Hepatocyte (in vitro differentiated cells): ENCODE measurements around the gene ALDH18A1. TPM values are rescaled to one million over a fixed set of nuclear protein-coding genes. Genes with fewer than 3 reads are reported as not detected.

ENCODE experiments used
- DNase-seq: peaks from one replicate; pipeline ENCODE4 v3.0.0-alpha.2; 2016; ENCODE audit warnings: low spot score
- H2AFZ ChIP-seq: fragments of 200-600 bp; sonication (generic); 2 replicates; pipeline ENCODE4 v1.6.0; 2016; ENCODE audit warnings: antibody characterized with exemption, mild to moderate bottlenecking
- H3K27ac ChIP-seq: fragments of 200-600 bp; sonication (generic); 2 replicates; pipeline ENCODE4 v1.5.1; 2016; ENCODE audit warnings: mild to moderate bottlenecking
- H3K27me3 ChIP-seq: fragments of 200-600 bp; sonication (generic); 2 replicates; pipeline ENCODE4 v1.6.1; 2016
- H3K36me3 ChIP-seq: fragments of 200-600 bp; sonication (generic); replicated peaks from 2 replicates; pipeline ENCODE4 v1.5.1; 2016; ENCODE audit warnings: low read depth; ENCODE audit not compliant: insufficient read depth
- H3K4me1 ChIP-seq: fragments of 200-600 bp; sonication (generic); 2 replicates; pipeline ENCODE4 v1.5.1; 2016; ENCODE audit warnings: mild to moderate bottlenecking, moderate library complexity; ENCODE audit not compliant: insufficient read depth
- H3K4me2 ChIP-seq: fragments of 200-600 bp; sonication (generic); 2 replicates; pipeline ENCODE4 v1.6.0; 2016
- H3K4me3 ChIP-seq: fragments of 200-600 bp; sonication (generic); 2 replicates; pipeline ENCODE4 v1.5.1; 2016; ENCODE audit warnings: mild to moderate bottlenecking
- H3K79me2 ChIP-seq: fragments of 200-600 bp; sonication (generic); 2 replicates; pipeline ENCODE4 v1.6.0; 2017; ENCODE audit warnings: mild to moderate bottlenecking
- H3K9me2 ChIP-seq: fragments of 200-600 bp; sonication (generic); replicated peaks from 2 replicates; pipeline ENCODE4 v1.6.0; 2017; ENCODE audit warnings: mild to moderate bottlenecking; ENCODE audit not compliant: insufficient read depth
- H3K9me3 ChIP-seq: fragments of 200-600 bp; sonication (generic); 2 replicates; pipeline ENCODE4 v1.5.1; 2016; ENCODE audit warnings: low read depth, mild to moderate bottlenecking
- H4K20me1 ChIP-seq: fragments of 200-600 bp; sonication (generic); 2 replicates; pipeline ENCODE4 v1.6.0; 2016; ENCODE audit warnings: mild to moderate bottlenecking; ENCODE audit not compliant: insufficient read depth, poor library complexity, severe bottlenecking
- EZH2 ChIP-seq: fragments of 200-600 bp; sonication (generic); IDR thresholded peaks from 2 replicates; pipeline ENCODE4 v1.6.1; 2016; ENCODE audit warnings: antibody characterized with exemption, mild to moderate bottlenecking, borderline replicate concordance
- EZH2phosphoT487 ChIP-seq: fragments of 200-600 bp; sonication (generic); IDR thresholded peaks from one replicate; pipeline ENCODE4 v1.6.1; 2018; ENCODE audit warnings: antibody characterized with exemption, mild to moderate bottlenecking, low read depth, moderate library complexity; ENCODE audit not compliant: unreplicated experiment, severe bottlenecking
- WGBS: methylation state at CpG from one replicate; pipeline ENCODE4 v1.1.6; 2016; ENCODE audit warnings: low lambda C conversion rate; ENCODE audit errors: missing lambda C conversion rate; 5-methylcytosine and 5-hydroxymethylcytosine counted together
- polyA plus RNA-seq: library from polyadenylated mRNA; unstranded; fragments of >200 nt; fragmentation: Nextera tagmentation; extraction: Ambion mirVana; gene quantifications from 2 replicates; pipeline ENCODE4 v1.2.1, GENCODE V29; 2016
- total RNA-seq: library from RNA; depleted of rRNA; stranded (reverse); fragments of >200 nt; gene quantifications from 2 replicates; pipeline ENCODE4 v1.2.3, GENCODE V29; 2014
- TF ChIP-seq, protein P1 (sequence below): fragments of 200-600 bp; sonication (generic); IDR thresholded peaks from 2 replicates; pipeline ENCODE4 v1.5.1; 2016; ENCODE audit warnings: antibody characterized with exemption, mild to moderate bottlenecking; ENCODE audit not compliant: poor library complexity

The ALDH18A1 gene
- total and polyA plus RNA-seq, 2 experiments from 2014 or later = 105 to 136 TPM

DNA sequence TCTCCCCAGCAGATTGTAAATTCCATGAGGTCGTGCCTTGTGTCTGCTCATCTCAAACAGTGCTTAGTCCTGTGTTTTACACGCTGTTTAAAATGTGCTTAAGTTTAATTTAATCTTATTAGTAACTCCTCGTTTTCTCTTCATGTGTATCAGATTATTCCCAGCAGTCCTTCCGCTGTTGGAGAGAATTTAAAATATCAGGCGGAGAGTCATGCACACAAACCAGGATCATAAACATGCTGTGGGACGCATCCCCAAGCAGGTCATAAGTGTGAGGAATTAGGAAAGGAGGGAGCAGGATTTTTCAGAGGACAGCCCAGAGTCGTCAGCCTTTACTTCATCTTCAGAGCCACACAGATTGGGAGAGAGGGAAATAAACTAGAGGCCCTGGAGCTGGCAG lies 91.2 kb downstream of the ALDH18A1 start:
- H3K27ac ChIP-seq = peak overlapping the region; percentile 4
- DNase-seq = no peak
- H3K9me3 ChIP-seq = no peaks in the 10 kb centered on the region
- H3K27me3 ChIP-seq = no peaks in the 10 kb centered on the region
- H3K79me2 ChIP-seq = peaks cover 6% of the 10 kb centered on the region
- H3K4me3 ChIP-seq = no peak overlapping the region
- 45% methylated on average over 7 of the region's 7 CpGs for WGBS
- H4K20me1 ChIP-seq = no peaks in the 10 kb centered on the region
- H3K9me2 ChIP-seq = no peaks in the 10 kb centered on the region
- peak overlapping the region; percentile 18 for H2AFZ ChIP-seq
- TF ChIP-seq EZH2phosphoT487 (no peak), EZH2 (no peak)
- TF ChIP-seq, protein P1, sequence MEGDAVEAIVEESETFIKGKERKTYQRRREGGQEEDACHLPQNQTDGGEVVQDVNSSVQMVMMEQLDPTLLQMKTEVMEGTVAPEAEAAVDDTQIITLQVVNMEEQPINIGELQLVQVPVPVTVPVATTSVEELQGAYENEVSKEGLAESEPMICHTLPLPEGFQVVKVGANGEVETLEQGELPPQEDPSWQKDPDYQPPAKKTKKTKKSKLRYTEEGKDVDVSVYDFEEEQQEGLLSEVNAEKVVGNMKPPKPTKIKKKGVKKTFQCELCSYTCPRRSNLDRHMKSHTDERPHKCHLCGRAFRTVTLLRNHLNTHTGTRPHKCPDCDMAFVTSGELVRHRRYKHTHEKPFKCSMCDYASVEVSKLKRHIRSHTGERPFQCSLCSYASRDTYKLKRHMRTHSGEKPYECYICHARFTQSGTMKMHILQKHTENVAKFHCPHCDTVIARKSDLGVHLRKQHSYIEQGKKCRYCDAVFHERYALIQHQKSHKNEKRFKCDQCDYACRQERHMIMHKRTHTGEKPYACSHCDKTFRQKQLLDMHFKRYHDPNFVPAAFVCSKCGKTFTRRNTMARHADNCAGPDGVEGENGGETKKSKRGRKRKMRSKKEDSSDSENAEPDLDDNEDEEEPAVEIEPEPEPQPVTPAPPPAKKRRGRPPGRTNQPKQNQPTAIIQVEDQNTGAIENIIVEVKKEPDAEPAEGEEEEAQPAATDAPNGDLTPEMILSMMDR = no peak
- H3K4me1 ChIP-seq = peaks cover 23% of the 10 kb centered on the region
- H3K36me3 ChIP-seq = no peaks in the 10 kb centered on the region
- peak overlapping the region; percentile 0 for H3K4me2 ChIP-seq

DNA sequence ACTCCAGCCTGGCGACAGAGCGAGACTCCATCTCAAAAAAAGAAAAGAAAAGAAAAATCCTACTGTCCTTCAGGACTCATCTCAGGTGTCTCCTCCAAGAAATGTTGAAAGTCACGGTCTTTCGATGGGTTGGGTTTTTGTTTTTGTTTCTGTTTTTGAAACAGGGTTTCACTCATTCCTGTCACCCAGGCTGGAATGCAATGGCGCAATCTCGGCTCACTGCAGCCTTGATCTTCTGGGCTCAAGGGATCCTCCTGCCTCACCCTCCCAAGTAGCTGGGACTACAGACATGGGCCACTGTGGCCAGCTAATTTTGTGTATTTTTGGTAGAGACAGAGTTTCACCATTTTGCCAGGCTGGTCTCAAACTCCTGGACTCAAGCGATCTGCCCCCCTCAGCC lies 92.2 kb downstream of the ALDH18A1 start:
- TF ChIP-seq EZH2phosphoT487 (no peak), EZH2 (no peak)
- TF ChIP-seq, protein P1 = no peak
- H2AFZ ChIP-seq = no peak overlapping the region
- H3K27ac ChIP-seq = no peak overlapping the region
- H3K4me1 ChIP-seq = peaks cover 30% of the 10 kb centered on the region
- no peaks in the 10 kb centered on the region for H3K36me3 ChIP-seq
- H3K79me2 ChIP-seq = peaks cover 16% of the 10 kb centered on the region
- 91% methylated on average over 7 of the region's 7 CpGs for WGBS
- no peak for DNase-seq
- H3K9me3 ChIP-seq = no peaks in the 10 kb centered on the region
- no peaks in the 10 kb centered on the region for H3K9me2 ChIP-seq
- no peaks in the 10 kb centered on the region for H4K20me1 ChIP-seq
- no peaks in the 10 kb centered on the region for H3K27me3 ChIP-seq
- H3K4me3 ChIP-seq = no peak overlapping the region
- no peak overlapping the region for H3K4me2 ChIP-seq

DNA sequence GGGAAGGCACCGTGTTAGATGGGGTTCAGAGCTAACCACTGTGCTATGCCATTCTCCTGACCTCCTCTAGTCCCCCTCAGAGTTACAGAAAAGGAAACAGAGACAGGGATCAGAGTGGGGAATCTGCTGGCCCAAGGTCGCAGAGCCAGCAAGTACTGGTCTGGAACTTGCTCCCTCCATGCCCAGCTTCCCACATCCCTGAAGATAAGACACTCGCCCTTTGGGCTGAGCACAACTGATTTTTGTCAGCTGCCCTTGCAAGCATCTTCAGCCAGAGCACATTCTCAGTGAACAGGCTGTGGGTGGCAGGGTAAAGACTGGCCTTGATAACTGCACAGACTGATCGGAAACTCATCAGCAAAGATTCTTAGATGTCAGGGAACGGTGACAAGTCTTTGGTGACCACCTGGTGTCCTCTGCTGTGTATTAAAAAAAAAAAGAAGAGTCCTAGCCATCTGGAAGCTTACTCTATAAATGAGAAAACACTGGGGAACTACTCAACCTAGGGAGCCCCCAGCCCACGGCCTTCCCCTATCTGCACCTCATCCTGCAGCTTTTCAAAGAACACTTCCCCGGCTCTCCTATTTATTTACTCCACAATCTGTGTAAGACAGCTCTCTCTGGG lies 94.1 kb downstream of the ALDH18A1 start:
- DNase-seq = peak; percentile 34
- 42% methylated on average over 7 of the region's 7 CpGs for WGBS
- Histone ChIP-seq H3K27me3 (no peaks in the 10 kb centered on the region), H3K4me2 (peak overlapping the region; percentile 81), H2AFZ (no peak overlapping the region), H3K9me2 (no peaks in the 10 kb centered on the region), H3K4me3 (no peak overlapping the region), H4K20me1 (peaks cover 4% of the 10 kb centered on the region), H3K4me1 (peaks cover 40% of the 10 kb centered on the region), H3K79me2 (peaks cover 35% of the 10 kb centered on the region), H3K36me3 (no peaks in the 10 kb centered on the region), H3K9me3 (no peaks in the 10 kb centered on the region), H3K27ac (peak overlapping the region; percentile 72)
- TF ChIP-seq EZH2 (no peak), EZH2phosphoT487 (no peak)
- TF ChIP-seq, protein P1 = no peak

DNA sequence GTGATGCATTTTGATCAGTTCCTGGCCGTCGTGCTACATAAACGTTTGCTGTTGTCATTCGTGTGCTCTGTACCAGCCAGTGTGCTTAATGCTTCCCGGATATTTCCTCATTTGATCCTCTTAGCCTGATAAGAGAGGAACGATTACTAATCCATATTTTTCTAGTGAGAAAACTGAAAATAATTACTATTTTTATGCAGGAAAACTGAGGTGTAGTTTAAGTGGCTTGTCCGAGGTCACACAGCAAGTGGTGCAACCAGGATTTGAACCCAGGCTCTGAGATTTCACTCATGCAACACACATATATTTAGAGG lies 94.7 kb downstream of the ALDH18A1 start:
- H3K4me1 ChIP-seq = peaks cover 40% of the 10 kb centered on the region

More for the DNA sequence above, 94.7 kb downstream of the ALDH18A1 start:
- Histone ChIP-seq H3K79me2 (peaks cover 41% of the 10 kb centered on the region), H3K4me3 (peak overlapping the region; percentile 28), H3K4me2 (peak overlapping the region; percentile 81), H4K20me1 (peaks cover 4% of the 10 kb centered on the region), H2AFZ (peak overlapping the region; percentile 42), H3K27me3 (no peaks in the 10 kb centered on the region), H3K9me3 (no peaks in the 10 kb centered on the region), H3K9me2 (no peaks in the 10 kb centered on the region), H3K27ac (peak overlapping the region; percentile 72), H3K36me3 (no peaks in the 10 kb centered on the region)
- TF ChIP-seq EZH2 (no peak), EZH2phosphoT487 (no peak)
- TF ChIP-seq, protein P1 = no peak
- 60% methylated on average over 7 of the region's 7 CpGs for WGBS
- DNase-seq = no peak
